NCI-H187 treated with DMSO at 0.1 percent for 48 hours (cell line): Measurements from ENCODE around the gene CPSF7.
"Not testable (repeated sequence)": the region's sequence is repeated elsewhere in the genome, so short reads cannot be mapped to it uniquely, and the experiment has no call there.

Experiments used
- DNase-seq: peaks from one replicate; lab custom pipeline; 2025; lab: John Stamatoyannopoulos, UW

The CPSF7 gene, protein sequence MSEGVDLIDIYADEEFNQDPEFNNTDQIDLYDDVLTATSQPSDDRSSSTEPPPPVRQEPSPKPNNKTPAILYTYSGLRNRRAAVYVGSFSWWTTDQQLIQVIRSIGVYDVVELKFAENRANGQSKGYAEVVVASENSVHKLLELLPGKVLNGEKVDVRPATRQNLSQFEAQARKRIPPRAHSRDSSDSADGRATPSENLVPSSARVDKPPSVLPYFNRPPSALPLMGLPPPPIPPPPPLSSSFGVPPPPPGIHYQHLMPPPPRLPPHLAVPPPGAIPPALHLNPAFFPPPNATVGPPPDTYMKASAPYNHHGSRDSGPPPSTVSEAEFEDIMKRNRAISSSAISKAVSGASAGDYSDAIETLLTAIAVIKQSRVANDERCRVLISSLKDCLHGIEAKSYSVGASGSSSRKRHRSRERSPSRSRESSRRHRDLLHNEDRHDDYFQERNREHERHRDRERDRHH

GRCh38 chr11:61429691-61430582 lies at the start of gene CPSF7, which contains the start of gene SDHAF2:
Gene CPSF7, minus strand, starts transcription at chr11:61429975. Its CDS starts 740 bp downstream, at chr11:61429235.
Gene SDHAF2, plus strand, starts transcription at chr11:61430124. Its CDS starts 23 bp downstream, at chr11:61430147.
- peak; percentile 47 for DNase-seq

DNA sequence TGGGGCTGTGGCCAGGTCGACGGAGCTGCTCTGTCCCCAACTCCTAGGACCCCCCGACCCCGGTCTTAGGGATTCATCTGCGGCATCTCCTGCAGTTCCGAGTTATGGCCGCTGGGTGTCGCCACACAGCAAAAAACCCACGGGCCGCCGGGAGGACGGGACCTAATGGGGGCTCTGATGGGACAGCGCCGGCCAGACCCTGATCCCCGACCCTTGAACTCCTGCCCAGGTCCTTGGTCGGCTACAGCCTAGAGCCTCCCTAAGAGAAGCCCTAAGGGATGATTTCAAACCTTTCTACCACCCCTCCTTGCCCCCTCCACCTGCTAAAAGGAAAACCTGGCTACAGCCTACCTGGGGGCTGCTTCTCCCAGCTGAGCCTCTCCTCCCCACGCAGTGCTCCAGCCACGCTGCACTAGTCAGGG lies 48.0 kb upstream of the CPSF7 start:
- DNase-seq = no peak

DNA sequence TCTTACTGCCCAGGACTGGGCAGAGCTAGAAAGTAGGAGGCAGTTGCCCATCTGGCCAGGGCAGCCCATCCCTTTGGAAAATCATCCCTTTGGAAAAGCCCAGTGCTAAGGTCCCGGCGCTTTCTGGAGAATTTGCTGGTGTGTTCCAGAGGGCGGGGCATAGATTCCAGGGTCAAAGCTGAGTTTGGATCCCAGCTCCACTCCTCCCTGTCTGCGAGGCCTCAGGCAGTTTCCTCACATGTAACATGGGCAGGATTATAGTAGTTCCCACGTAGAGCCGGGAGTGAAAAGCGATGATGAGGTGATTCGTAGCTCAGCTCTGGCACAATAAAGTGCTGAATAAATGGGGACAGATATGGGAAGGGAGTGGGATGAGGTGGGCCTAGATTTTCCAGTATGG lies 47.4 kb upstream of the CPSF7 start:
- DNase-seq = no peak

DNA sequence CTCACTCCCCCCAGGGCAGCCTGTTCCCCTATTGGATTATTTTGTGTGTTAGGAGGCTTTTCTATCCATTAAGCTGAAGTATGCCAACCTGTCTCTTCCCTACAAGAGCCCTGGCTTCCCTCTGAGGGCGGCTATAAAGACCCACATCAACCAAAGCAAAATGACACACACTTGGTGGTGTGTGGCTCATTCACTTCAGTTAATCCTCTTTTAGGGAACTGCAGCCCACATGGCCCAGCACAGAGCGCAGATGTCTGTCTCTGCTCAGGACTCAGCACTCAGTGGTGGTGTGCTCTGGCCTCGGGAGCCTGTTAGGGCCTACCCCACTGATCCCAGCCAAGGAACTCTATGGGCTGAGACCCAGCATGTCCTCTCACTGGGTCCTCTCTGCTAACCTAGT lies 46.6 kb upstream of the CPSF7 start:
- no peak for DNase-seq

DNA sequence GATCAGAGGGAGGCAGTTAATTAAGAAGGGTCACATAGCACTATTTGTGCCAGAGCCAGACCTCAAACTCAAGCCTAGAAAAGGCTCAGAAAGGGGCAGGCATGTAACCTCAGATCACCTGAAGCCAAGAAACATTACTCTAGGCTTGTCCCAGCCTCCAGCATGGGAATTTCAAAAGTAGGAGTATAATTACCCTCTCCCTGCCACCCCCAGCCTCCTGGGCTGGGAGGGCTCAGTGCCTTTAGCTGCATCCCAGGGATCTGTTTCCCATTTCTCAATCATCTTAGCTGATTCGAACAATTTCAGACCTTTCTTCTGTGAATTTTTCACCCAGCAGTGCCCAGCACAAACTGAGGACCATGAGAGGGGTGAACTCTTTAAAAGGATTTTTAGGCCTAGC lies 45.7 kb upstream of the CPSF7 start:
- no peak for DNase-seq

DNA sequence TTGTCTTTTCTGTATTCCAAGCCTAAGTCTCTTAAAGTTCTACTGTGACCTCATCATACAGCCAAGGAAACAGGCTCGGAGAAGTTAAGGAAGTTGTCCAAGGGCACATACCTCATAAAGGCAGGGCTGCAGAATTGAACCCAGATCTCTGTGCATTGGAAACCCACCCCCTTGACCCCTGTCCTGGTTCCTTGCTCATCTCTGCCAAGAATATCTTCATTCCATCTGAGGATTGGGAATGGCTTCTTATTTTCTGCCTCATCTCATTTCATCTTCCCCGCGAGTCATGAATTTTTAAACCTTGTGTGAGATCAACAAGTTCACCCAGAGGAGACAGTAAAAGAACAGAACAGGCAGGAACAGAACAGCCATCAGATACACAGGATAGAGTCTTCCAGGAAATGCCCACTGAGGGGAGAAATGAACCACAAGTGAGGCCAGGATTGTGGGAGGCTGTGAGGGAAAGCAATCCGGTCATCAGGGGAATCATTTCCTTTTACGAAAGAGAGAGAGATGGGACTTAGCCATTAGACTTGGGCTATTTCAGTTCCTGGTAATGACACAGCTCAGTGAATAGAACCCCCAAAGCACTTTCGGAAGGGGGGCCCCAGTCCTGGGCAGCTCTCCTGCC lies 44.4 kb upstream of the CPSF7 start:
- DNase-seq = no peak

- no peak for DNase-seq
These were observed 43.7 kb upstream of the CPSF7 start for GRCh38 chr11:61473370-61474012.

GRCh38 chr11:61472868-61473267 lies 43.1 kb upstream of the CPSF7 start:
- DNase-seq = no peak

DNA sequence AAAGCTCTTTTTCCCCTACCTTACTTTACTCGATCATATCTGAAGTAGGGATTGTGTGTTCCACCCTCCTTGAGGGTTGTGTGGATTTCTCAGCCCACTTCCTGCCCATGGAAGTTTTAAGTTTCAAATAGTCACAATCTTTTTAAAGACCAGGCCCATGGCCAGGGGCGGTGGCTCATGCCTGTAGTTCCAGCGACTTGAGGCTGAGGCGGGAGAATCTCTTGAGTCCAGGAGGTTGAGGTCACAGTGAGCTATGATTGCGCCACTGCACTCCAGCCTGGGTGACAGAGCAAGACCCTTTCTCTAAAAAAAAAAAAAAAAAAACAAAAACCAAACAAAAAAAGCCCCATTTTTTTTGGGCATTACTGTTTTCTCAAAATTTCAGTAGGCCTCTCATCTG lies 42.5 kb upstream of the CPSF7 start:
- no peak for DNase-seq

- no peak for DNase-seq
These were observed 38.2 kb upstream of the CPSF7 start for GRCh38 chr11:61468002-61468401.

GRCh38 chr11:61467602-61468001 lies 37.8 kb upstream of the CPSF7 start:
- not testable (repeated sequence) for DNase-seq

DNA sequence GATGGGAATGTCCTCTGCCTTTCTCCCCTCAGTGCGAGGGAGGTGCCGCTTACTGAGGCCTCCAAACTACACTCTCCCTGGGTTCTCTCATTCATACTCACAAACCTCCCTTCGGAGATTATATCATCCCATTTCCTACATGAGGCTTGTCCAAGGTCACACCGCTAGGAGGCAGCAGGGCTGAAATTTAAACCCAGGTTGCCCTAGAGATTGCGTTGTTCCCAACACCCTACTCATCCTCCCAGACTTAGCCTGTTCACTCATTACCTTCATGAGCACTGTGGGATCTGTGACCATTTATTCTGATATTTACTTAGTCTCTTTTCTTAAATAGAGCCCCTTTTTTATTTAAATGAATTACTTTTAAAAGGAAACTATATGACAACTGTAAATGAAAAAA lies 31.2 kb upstream of the CPSF7 start:
- no peak for DNase-seq

- no peak for DNase-seq
These were observed 30.7 kb upstream of the CPSF7 start for GRCh38 chr11:61460474-61460881.

DNA sequence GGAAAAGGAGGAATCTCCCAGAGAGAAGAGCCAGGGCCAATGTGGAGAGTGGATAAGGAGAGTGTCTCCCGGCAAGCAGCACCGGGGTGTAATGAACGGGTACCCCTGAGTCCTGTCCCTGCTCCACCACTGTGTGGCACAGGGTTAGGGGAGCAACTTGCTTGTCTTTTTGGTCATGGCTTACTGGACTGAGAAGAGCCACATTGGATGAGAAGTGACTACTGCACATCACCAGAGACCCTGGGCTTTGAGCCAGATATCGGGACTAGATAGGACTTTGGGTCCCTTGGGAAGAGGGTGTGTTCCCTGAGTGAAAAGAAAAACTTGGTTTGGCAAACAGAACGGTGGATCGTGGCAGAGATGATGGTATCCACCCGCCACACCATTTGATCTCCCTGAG lies 24.7 kb upstream of the CPSF7 start:
- no peak for DNase-seq

- DNase-seq = no peak
These were observed 23.9 kb upstream of the CPSF7 start for GRCh38 chr11:61453695-61454094.

- no peak for DNase-seq
These were observed 23.1 kb upstream of the CPSF7 start for GRCh38 chr11:61452825-61453224.

DNA sequence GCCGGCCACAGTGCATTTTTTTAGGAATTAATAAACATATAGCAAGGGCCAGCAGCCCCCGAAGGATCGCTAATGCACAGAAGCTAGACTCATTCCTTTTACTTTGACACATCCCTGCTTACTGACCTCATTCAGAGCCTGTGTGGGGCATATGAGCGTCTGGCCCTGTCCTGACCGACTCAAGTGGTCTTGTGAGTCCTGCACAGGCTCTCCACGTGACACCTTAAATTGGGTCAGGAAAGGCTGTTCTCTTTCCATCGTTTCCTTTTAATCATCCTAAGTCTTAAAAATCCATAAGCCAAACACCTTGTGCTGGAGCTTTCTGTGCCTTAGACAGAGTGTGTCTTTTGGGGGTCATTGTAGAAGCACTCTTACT lies 18.8 kb upstream of the CPSF7 start:
- DNase-seq = no peak

DNA sequence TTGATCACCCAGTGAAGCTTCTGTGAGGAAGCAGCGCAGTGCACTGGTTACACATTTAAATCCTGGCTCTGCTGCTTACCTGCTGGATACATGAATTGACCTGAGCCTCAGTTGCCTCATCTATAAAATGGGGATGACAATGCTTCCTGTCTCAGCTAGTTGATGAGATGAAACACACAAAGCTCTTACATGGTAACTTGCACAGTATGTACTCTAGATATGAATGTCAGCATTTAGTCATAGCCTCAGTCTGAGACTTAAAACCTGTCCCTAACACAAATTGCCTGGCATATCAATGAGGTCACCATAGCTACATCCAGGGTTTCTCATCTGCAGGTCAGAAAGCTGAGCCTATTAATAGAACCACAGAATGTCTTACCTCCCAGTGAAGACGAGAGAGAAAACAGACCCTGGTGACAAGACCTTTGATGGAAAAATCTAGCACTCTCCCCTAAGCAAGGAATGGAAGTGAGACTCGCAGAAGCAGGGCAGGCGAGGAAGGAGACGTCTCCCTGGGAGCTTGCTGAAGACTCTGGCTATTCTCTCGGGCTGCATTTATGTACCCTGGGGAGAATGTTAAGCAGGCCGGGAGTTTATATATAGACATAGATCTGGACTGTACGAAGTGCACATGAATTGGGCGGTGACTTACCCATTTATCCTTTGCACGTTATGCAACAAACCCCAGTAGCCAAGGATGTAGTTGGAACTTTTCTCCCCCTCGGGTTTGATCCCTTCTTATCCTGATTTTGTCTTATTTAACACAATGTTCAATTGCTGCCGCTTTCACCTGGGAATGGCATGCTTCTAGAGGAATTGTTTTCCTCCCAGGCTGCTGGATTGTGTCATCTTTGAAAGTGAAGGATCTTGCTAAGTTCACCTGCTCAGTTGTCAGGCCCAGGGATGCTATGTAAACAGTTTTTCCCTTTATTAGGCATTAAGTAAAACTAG lies 18.1 kb upstream of the CPSF7 start:
- DNase-seq = no peak

- peak; percentile 65 for DNase-seq
These were observed 16.5 kb upstream of the CPSF7 start for GRCh38 chr11:61446211-61446651.

GRCh38 chr11:61445516-61445915 lies 15.7 kb upstream of the CPSF7 start:
- no peak for DNase-seq

GRCh38 chr11:61442616-61443015 lies 12.8 kb upstream of the CPSF7 start:
- DNase-seq = no peak
